ENCODE data around the gene OCLN.
"Not testable (repeated sequence)": the region's sequence is repeated elsewhere in the genome, so short reads cannot be mapped to it uniquely, and the experiment has no call there.

OCLN gene

GRCh38 chr5:69492391-69492922, at the start of gene OCLN:
Gene OCLN, plus strand, starts transcription at chr5:69492790. Its CDS starts 11,455 bp downstream, at chr5:69504245.
- H3K4me3 ChIP-seq (ENCODE audit: low read depth, low read length): peak within 1 kb of the TSS; percentile 87

GRCh38 chr5:69444127-69444754, 48.3 kb upstream of the OCLN start:
- no peak overlapping the region for H3K4me3 ChIP-seq (ENCODE audit: low read depth, low read length)

GRCh38 chr5:69449511-69449910, 43.1 kb upstream of the OCLN start:
- no peak overlapping the region for H3K4me3 ChIP-seq (ENCODE audit: low read depth, low read length)

GRCh38 chr5:69450116-69450515, 42.5 kb upstream of the OCLN start:
- H3K4me3 ChIP-seq (ENCODE audit: low read depth, low read length): no peak overlapping the region

- H3K4me3 ChIP-seq (ENCODE audit: low read depth, low read length): not testable (repeated sequence)
Measured at GRCh38 chr5:69450527-69450926, 42.1 kb upstream of the OCLN start.

GRCh38 chr5:69451941-69452647, 40.5 kb upstream of the OCLN start:
- no peak overlapping the region for H3K4me3 ChIP-seq (ENCODE audit: low read depth, low read length)

GRCh38 chr5:69453487-69453886, 39.1 kb upstream of the OCLN start:
- H3K4me3 ChIP-seq (ENCODE audit: low read depth, low read length): not testable (repeated sequence)

GRCh38 chr5:69454460-69455249, 37.9 kb upstream of the OCLN start:
- H3K4me3 ChIP-seq (ENCODE audit: low read depth, low read length): no peak overlapping the region

- H3K4me3 ChIP-seq (ENCODE audit: low read depth, low read length): not testable (repeated sequence)
Measured at GRCh38 chr5:69455428-69455988, 37.1 kb upstream of the OCLN start.

GRCh38 chr5:69462170-69462569, 30.4 kb upstream of the OCLN start:
- no peak overlapping the region for H3K4me3 ChIP-seq (ENCODE audit: low read depth, low read length)

GRCh38 chr5:69466375-69466774, 26.2 kb upstream of the OCLN start:
- not testable (repeated sequence) for H3K4me3 ChIP-seq (ENCODE audit: low read depth, low read length)

- H3K4me3 ChIP-seq (ENCODE audit: low read depth, low read length): no peak overlapping the region
Measured at GRCh38 chr5:69467442-69468225, 25.0 kb upstream of the OCLN start.

- no peak overlapping the region for H3K4me3 ChIP-seq (ENCODE audit: low read depth, low read length)
Measured at GRCh38 chr5:69468631-69469030, 24.0 kb upstream of the OCLN start.

- not testable (repeated sequence) for H3K4me3 ChIP-seq (ENCODE audit: low read depth, low read length)
Measured at GRCh38 chr5:69471516-69471915, 21.1 kb upstream of the OCLN start.

GRCh38 chr5:69472535-69473143, 20.0 kb upstream of the OCLN start:
- not testable (repeated sequence) for H3K4me3 ChIP-seq (ENCODE audit: low read depth, low read length)

- H3K4me3 ChIP-seq (ENCODE audit: low read depth, low read length): no peak overlapping the region
Measured at GRCh38 chr5:69477170-69477569, 15.4 kb upstream of the OCLN start.

GRCh38 chr5:69478296-69478695, 14.3 kb upstream of the OCLN start:
- not testable (repeated sequence) for H3K4me3 ChIP-seq (ENCODE audit: low read depth, low read length)

GRCh38 chr5:69484891-69485290, 7.7 kb upstream of the OCLN start:
- no peak overlapping the region for H3K4me3 ChIP-seq (ENCODE audit: low read depth, low read length)

- H3K4me3 ChIP-seq (ENCODE audit: low read depth, low read length): no peak overlapping the region
Measured at GRCh38 chr5:69485471-69485870, 7.1 kb upstream of the OCLN start.

GRCh38 chr5:69489246-69489645, 3.3 kb upstream of the OCLN start:
- no peak overlapping the region for H3K4me3 ChIP-seq (ENCODE audit: low read depth, low read length)

Data from iPS-11a (cell line).